ENCODE measurements around the gene WDR91. TPM values are rescaled to one million over a fixed set of nuclear protein-coding genes. Genes with fewer than 3 reads are reported as not detected.

Gene WDR91
- total RNA-seq (10 to 100 TPM in 4 of 5 donors, 1 to 10 TPM in 1; 7.0 to 79.4 (median 33.5) TPM), polyA plus RNA-seq (10 to 100 TPM in 1 of 3 donors, 1 to 10 TPM in 2; 6.3 to 13.2 (median 6.6) TPM)
- long read RNA-seq, donor 1, full-length matches to known transcripts: 1 of 1 reads
- long read RNA-seq, donor 1, partial matches to known transcripts: 0 of 1 reads
- long read RNA-seq, donor 1, other reads (novel, unspliced or antisense): 0 of 1 reads
- long read RNA-seq, donor 2, partial matches to known transcripts: 0 of 2 reads
- long read RNA-seq, donor 2, other reads (novel, unspliced or antisense): 0 of 2 reads
- long read RNA-seq, donor 3: 0 reads
- long read RNA-seq, donor 4: 0 reads
- long read RNA-seq, donor 5: 0 reads
- long read RNA-seq, donor 6, full-length matches to known transcripts: 4 of 4 reads
- long read RNA-seq, donor 6, partial matches to known transcripts: 0 of 4 reads
- long read RNA-seq, donor 6, other reads (novel, unspliced or antisense): 0 of 4 reads
- long read RNA-seq, donor 7, full-length matches to known transcripts: 1 of 1 reads
- long read RNA-seq, donor 7, partial matches to known transcripts: 0 of 1 reads
- long read RNA-seq, donor 7, other reads (novel, unspliced or antisense): 0 of 1 reads
- long read RNA-seq, donor 8: 0 reads
- long read RNA-seq, donor 9: 0 reads
- long read RNA-seq, donor 10: 0 reads

- peaks cover 0 to 6% (median 2%) of the 10 kb centered on the region in 4 donors for H3K36me3 ChIP-seq
- 0 to 1% (median 0%) methylated on average over 15 to 82 of the region's 82 CpGs for WGBS, 5 donors
These were observed at the start of gene WDR91 for GRCh38 chr7:135211179-135211945. Gene WDR91, minus strand, starts transcription at chr7:135211526. Its CDS starts 24 bp downstream, at chr7:135211502.

GRCh38 chr7:135260470-135260869, 49.1 kb upstream of the WDR91 start:
- Histone ChIP-seq H3K9me3 (peaks cover 0 to 4% (median under 1%) of the 10 kb centered on the region in 4 donors), H3K27me3 (no peaks in the 10 kb centered on the region), H3K4me1 (peaks cover 0 to 14% (median 0%) of the 10 kb centered on the region in 4 donors), H3K27ac (no peak overlapping the region), H3K4me3 (no peak overlapping the region), H3K36me3 (no peaks in the 10 kb centered on the region)
- 74 to 91% (median 80%) methylated on average over 2 of the region's 2 CpGs for WGBS, 5 donors
- TF ChIP-seq POLR2AphosphoS5 (IDR thresholded peaks at IDR 0.05) (no peak), CTCF (IDR thresholded peaks at IDR 0.05) (no peak), EP300 (IDR thresholded peaks at IDR 0.05) (no peak), POLR2A (IDR thresholded peaks at IDR 0.05) (no peak)
- intact Hi-C loops (cut with DNase I; ENCODE audit: low total_unique reads): no loop called here
- DNase-seq: no peak

More at GRCh38 chr7:135211179-135211945, at the start of gene WDR91:
- intact Hi-C loops (cut with DNase I; ENCODE audit: low total_unique reads): no loop called here
- DNase-seq: peak; percentile 98 to 99
- Histone ChIP-seq H3K4me1 (peaks cover 17 to 43% (median 37%) of the 10 kb centered on the region in 4 donors), H3K27me3 (no peaks in the 10 kb centered on the region), H3K4me3 (peak within 1 kb of the TSS; percentile 71 to 82 (median 78)), H3K27ac (peak within 1 kb of the TSS; percentile 92 to 96 (median 94)), H3K9me3 (no peaks in the 10 kb centered on the region)
- TF ChIP-seq POLR2AphosphoS5 (IDR thresholded peaks at IDR 0.05) (peak; percentile 62 to 95 (median 88)), CTCF (IDR thresholded peaks at IDR 0.05) (no peak), POLR2A (IDR thresholded peaks at IDR 0.05) (peak in 2 of 4 donors; percentile 33 to 82), EP300 (IDR thresholded peaks at IDR 0.05) (no peak)

GRCh38 chr7:135259702-135260101, 48.4 kb upstream of the WDR91 start:
- Histone ChIP-seq H3K27ac (no peak overlapping the region), H3K4me3 (no peak overlapping the region), H3K4me1 (peaks cover 0 to 18% (median 4%) of the 10 kb centered on the region in 4 donors), H3K27me3 (no peaks in the 10 kb centered on the region), H3K9me3 (no peaks in the 10 kb centered on the region), H3K36me3 (no peaks in the 10 kb centered on the region)
- intact Hi-C loops (cut with DNase I; ENCODE audit: low total_unique reads): no loop called here
- TF ChIP-seq POLR2AphosphoS5 (IDR thresholded peaks at IDR 0.05): no peak
- no peak for TF ChIP-seq EP300 (IDR thresholded peaks at IDR 0.05)
- no peak for TF ChIP-seq POLR2A (IDR thresholded peaks at IDR 0.05)
- no peak for TF ChIP-seq CTCF (IDR thresholded peaks at IDR 0.05)
- WGBS, 5 donors: 90 to 96% (median 92%) methylated on average over 6 of the region's 6 CpGs
- DNase-seq: no peak

GRCh38 chr7:135258585-135258984, 47.3 kb upstream of the WDR91 start:
- Histone ChIP-seq H3K9me3 (no peaks in the 10 kb centered on the region), H3K27ac (no peak overlapping the region), H3K36me3 (no peaks in the 10 kb centered on the region), H3K27me3 (no peaks in the 10 kb centered on the region), H3K4me3 (no peak overlapping the region), H3K4me1 (peaks cover 7 to 29% (median 15%) of the 10 kb centered on the region in 4 donors)
- WGBS, 5 donors: 74 to 88% (median 78%) methylated on average over 3 of the region's 3 CpGs
- intact Hi-C loops (cut with DNase I; ENCODE audit: low total_unique reads): no loop called here
- DNase-seq: no peak
- no peak for TF ChIP-seq CTCF (IDR thresholded peaks at IDR 0.05)
- no peak for TF ChIP-seq POLR2A (IDR thresholded peaks at IDR 0.05)
- TF ChIP-seq POLR2AphosphoS5 (IDR thresholded peaks at IDR 0.05): no peak
- no peak for TF ChIP-seq EP300 (IDR thresholded peaks at IDR 0.05)
